Uterus (tissue), 4 donors: ENCODE measurements around the gene IFT43. TPM values are rescaled to one million over a fixed set of nuclear protein-coding genes. Genes with fewer than 3 reads are reported as not detected.

Source experiments
- DNase-seq, 2 donors: peaks; one replicate each; pipeline ENCODE4 v3.0.0-alpha.2; 2019 to 2020
- H3K27ac ChIP-seq, 2 donors: fragments of 200-600 bp; sonication (generic); 1 replicate in 1 of 2; 2 replicates in 1 of 2; pipeline ENCODE4 v1.5.1; 2016 to 2018
- H3K27me3 ChIP-seq, 2 donors: fragments of 200-600 bp; sonication (generic); one replicate each; pipeline ENCODE4 v1.5.1; 2018 to 2019; ENCODE audit warnings: control low read depth in 1 of 2
- H3K36me3 ChIP-seq, 2 donors: fragments of 200-600 bp; sonication (generic); one replicate each; pipeline ENCODE4 v1.5.1; 2019; ENCODE audit warnings: control low read depth in 1 of 2
- H3K4me1 ChIP-seq, 2 donors: fragments of 200-600 bp; sonication (generic); one replicate each; pipeline ENCODE4 v1.5.1; 2018 to 2019; ENCODE audit warnings: control low read depth in 1 of 2
- H3K4me3 ChIP-seq, 2 donors: fragments of 200-600 bp; sonication (generic); 1 replicate in 1 of 2; 2 replicates in 1 of 2; pipeline ENCODE4 v1.5.1; 2018 to 2019; ENCODE audit warnings: mild to moderate bottlenecking in 1 of 2
- H3K9me3 ChIP-seq, 2 donors: fragments of 200-600 bp; sonication (generic); one replicate each; pipeline ENCODE4 v1.5.1; 2019; ENCODE audit warnings: control low read depth in 1 of 2
- POLR2A ChIP-seq, 2 donors: fragments of 450-650 bp; IDR thresholded peaks; one replicate each; pipeline ENCODE4 v1.6.1; 2016; ENCODE audit warnings: antibody characterized with exemption in 2 of 2, mild to moderate bottlenecking in 1 of 2, moderate library complexity in 1 of 2
- intact Hi-C: fragments of 100-400 bp; cut with DNase I; formaldehyde crosslinking; loops from one replicate; pipeline ENCODE4 v1.15.1; 2023; ENCODE audit warnings: low total_unique reads
- total RNA-seq, 4 donors: library from RNA; depleted of rRNA in 3 of 4; stranded (reverse); fragments of >200 nt in 3 of 4; gene quantifications; one replicate each; pipeline versions ENCODE4 v1.1.0 to v1.2.4, GENCODE V29; 2014 to 2023
- TF ChIP-seq, protein P1 (sequence below), 4 experiments: fragments of 200-600 bp in 2 of 4; fragments of 450-650 bp in 2 of 4; sonication (generic) in 2 of 4; IDR thresholded peaks; one replicate each; pipeline ENCODE4 v1.5.1; 2016 to 2019; ENCODE audit warnings: antibody characterized with exemption in 4 of 4, mild to moderate bottlenecking in 2 of 4, moderate library complexity in 1 of 4
- donor health status: DM: yes; HTN: yes; CAD: no.

The IFT43 gene
- total RNA-seq, 4 donors from 2014 or later = 34.2 to 75.3 (median 49.1) TPM

DNA sequence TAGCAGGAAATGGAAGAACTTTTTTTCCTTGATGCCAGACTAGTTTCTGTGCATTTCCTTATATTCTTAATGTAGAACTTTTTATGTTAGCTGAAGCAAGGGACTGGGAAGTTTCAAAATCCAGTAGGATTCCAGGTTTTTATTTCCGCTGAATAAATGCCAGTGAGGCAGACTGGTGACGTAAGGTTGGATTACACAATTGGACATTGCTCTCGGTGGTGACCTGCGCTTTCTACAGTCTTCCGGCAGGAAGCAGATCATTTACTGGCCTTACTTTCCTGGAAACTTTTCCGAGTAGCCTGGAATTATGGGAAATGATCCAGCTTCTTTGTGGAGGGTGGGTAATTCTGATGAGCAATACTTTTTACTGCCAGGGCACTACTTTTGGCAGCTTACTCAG, 3.6 kb downstream of the IFT43 start:
- no peak for TF ChIP-seq POLR2A (IDR thresholded peaks at IDR 0.05)
- TF ChIP-seq, protein P1, sequence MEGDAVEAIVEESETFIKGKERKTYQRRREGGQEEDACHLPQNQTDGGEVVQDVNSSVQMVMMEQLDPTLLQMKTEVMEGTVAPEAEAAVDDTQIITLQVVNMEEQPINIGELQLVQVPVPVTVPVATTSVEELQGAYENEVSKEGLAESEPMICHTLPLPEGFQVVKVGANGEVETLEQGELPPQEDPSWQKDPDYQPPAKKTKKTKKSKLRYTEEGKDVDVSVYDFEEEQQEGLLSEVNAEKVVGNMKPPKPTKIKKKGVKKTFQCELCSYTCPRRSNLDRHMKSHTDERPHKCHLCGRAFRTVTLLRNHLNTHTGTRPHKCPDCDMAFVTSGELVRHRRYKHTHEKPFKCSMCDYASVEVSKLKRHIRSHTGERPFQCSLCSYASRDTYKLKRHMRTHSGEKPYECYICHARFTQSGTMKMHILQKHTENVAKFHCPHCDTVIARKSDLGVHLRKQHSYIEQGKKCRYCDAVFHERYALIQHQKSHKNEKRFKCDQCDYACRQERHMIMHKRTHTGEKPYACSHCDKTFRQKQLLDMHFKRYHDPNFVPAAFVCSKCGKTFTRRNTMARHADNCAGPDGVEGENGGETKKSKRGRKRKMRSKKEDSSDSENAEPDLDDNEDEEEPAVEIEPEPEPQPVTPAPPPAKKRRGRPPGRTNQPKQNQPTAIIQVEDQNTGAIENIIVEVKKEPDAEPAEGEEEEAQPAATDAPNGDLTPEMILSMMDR (IDR thresholded peaks at IDR 0.05) = no peak
- intact Hi-C loops = no loop called here
- Histone ChIP-seq H3K27me3 (no peaks in the 10 kb centered on the region), H3K4me3 (no peak overlapping the region), H3K27ac (peak overlapping the region; percentile 81 to 87), H3K9me3 (no peaks in the 10 kb centered on the region), H3K36me3 (no peaks in the 10 kb centered on the region), H3K4me1 (peaks cover 0 to 5% of the 10 kb centered on the region in 2 donors)
- DNase-seq = peak; percentile 71 to 85

DNA sequence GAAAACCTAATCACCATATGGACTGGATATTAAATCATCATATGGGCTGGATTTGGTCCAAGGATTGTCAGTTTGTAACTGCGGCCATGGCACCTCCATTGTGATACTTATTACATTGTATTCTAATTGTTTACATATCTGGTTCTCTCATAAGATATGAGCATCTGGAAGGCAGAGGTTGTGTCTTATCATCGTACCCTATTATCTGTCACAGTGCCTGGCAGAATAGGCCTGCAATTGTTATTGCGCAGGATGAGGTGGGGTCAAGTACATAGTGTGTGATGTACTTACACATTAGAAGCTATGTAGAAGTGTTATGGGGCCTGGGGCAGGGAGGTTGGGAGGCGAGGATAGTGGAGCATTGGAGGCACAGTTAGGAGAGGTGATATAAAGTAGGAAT, 4.7 kb downstream of the IFT43 start:
- no peak for DNase-seq
- H3K4me3 ChIP-seq = no peak overlapping the region
- TF ChIP-seq, protein P1 (IDR thresholded peaks at IDR 0.05) = no peak
- H3K36me3 ChIP-seq = no peaks in the 10 kb centered on the region
- H3K27ac ChIP-seq = peak overlapping the region; percentile 81 to 87
- no peaks in the 10 kb centered on the region for H3K27me3 ChIP-seq
- no peaks in the 10 kb centered on the region for H3K9me3 ChIP-seq
- intact Hi-C loops = no loop called here
- H3K4me1 ChIP-seq = peaks cover 5 to 7% of the 10 kb centered on the region in 2 donors

DNA sequence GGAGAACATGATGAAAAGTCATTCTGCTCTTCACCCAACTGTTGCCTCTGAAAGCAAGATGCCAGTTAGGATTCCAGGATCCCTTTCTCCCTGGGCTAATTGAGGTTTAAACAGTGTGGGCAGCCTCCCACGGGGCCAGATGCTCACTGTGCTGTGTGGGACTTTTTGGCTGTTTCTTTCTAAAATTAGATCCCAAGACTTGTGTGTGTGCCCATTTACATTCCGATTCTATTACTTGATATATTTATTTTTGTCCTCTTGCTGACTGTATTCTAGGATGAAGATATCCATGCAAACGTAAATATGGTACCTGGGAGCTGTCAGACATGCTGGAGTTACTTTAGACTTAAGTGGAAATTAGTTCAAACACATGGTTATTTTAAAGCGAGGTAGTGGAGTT, 6.2 kb downstream of the IFT43 start:
- H3K4me1 ChIP-seq = peaks cover 5 to 7% of the 10 kb centered on the region in 2 donors
- H3K27ac ChIP-seq = peak overlapping the region in 1 of 2 donors; percentile 77
- H3K9me3 ChIP-seq = no peaks in the 10 kb centered on the region
- DNase-seq = no peak
- no peak overlapping the region for H3K4me3 ChIP-seq
- intact Hi-C loops = no loop called here
- H3K27me3 ChIP-seq = no peaks in the 10 kb centered on the region
- H3K36me3 ChIP-seq = no peaks in the 10 kb centered on the region
- TF ChIP-seq, protein P1 (IDR thresholded peaks at IDR 0.05) = no peak
- no peak for TF ChIP-seq POLR2A (IDR thresholded peaks at IDR 0.05)

DNA sequence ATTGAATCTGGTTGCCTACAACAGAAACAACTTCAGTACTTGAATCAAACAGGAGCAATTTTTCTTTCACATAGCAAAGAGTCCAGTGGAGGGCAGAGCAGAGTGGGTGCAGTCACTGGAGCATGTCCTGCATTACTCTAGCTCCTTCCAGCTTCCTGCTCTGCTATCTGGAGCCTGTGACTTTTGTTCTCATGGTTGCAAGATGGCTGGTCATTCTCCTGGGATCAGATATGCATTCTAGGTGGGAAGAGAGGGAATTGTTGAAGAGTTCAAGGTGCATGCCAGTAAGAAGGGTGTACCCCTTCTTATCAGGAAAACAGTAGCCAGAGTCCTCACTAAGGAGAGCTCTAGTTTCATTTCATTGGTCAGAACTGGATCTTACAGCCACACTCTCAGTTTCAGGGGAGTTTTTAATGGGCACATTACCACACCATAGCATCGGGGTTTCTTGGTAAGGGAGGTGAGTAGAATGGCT, 8.0 kb downstream of the IFT43 start:
- no peaks in the 10 kb centered on the region for H3K27me3 ChIP-seq
- intact Hi-C loops = no loop called here
- H3K4me1 ChIP-seq = peaks cover 3 to 7% of the 10 kb centered on the region in 2 donors
- no peak overlapping the region for H3K4me3 ChIP-seq
- DNase-seq = no peak
- TF ChIP-seq, protein P1 (IDR thresholded peaks at IDR 0.05) = no peak
- no peak for TF ChIP-seq POLR2A (IDR thresholded peaks at IDR 0.05)
- no peaks in the 10 kb centered on the region for H3K36me3 ChIP-seq
- peak overlapping the region in 1 of 2 donors; percentile 86 for H3K27ac ChIP-seq
- no peaks in the 10 kb centered on the region for H3K9me3 ChIP-seq

DNA sequence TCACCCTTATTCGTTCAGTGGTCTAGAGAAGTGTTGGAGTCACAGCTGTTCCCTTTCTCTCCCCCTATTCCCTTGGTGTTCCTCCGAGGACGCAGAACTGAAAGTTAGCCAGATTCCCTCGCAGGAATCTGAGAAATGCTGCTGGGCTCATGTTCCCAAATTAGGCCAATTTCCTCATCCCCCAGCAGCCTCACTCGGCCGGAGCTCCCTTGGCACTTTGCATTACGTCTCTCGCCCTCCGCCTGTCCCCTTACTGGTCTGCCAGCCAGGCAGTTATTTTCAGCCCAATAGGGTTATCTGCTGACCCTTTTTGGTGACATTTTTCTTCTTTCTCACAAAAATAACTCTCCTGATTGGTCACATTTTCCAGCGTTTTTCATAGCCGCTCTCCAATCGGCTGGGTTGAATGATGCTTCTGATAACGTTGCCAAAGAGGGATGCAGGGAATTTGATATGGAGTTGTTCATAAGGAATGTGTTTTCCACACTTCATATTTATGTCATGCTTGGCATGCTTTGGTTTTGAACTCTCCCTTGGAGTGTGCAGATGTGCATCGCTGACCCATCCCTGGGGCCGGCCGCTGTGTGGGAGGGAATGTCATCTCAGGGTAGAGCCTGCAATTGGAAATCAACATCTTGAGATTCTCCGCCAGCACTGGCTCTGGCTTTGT, 9.9 kb downstream of the IFT43 start:
- intact Hi-C loops = no loop called here
- no peaks in the 10 kb centered on the region for H3K36me3 ChIP-seq
- H3K4me1 ChIP-seq = peaks cover 0 to 12% of the 10 kb centered on the region in 2 donors
- H3K9me3 ChIP-seq = no peaks in the 10 kb centered on the region
- H3K27ac ChIP-seq = peak overlapping the region; percentile 81 to 86
- peak overlapping the region; percentile 6 to 17 for H3K4me3 ChIP-seq
- TF ChIP-seq, protein P1 (IDR thresholded peaks at IDR 0.05) = no peak
- peak in 1 of 2 donors; percentile 21 for TF ChIP-seq POLR2A (IDR thresholded peaks at IDR 0.05)
- peak; percentile 76 to 81 for DNase-seq
- no peaks in the 10 kb centered on the region for H3K27me3 ChIP-seq
